ENCODE data around the gene MLLT3.

- no peak for TF ChIP-seq CTCF (IDR thresholded peaks at IDR 0.05)
- no peak for TF ChIP-seq POLR2A (IDR thresholded peaks at IDR 0.05)
These were observed 243.4 kb downstream of the MLLT3 start for GRCh38 chr9:20378851-20379250.

All from right lobe of liver (tissue), 4 donors.